Measurements from ENCODE around the gene FAM209B. TPM values are rescaled to one million over a fixed set of nuclear protein-coding genes. Genes with fewer than 3 reads are reported as not detected.

Gene FAM209B
- total and polyA plus RNA-seq, 7 donors, result 0.14 to 1.3 (median 0.62) TPM; not detected in 1

DNA sequence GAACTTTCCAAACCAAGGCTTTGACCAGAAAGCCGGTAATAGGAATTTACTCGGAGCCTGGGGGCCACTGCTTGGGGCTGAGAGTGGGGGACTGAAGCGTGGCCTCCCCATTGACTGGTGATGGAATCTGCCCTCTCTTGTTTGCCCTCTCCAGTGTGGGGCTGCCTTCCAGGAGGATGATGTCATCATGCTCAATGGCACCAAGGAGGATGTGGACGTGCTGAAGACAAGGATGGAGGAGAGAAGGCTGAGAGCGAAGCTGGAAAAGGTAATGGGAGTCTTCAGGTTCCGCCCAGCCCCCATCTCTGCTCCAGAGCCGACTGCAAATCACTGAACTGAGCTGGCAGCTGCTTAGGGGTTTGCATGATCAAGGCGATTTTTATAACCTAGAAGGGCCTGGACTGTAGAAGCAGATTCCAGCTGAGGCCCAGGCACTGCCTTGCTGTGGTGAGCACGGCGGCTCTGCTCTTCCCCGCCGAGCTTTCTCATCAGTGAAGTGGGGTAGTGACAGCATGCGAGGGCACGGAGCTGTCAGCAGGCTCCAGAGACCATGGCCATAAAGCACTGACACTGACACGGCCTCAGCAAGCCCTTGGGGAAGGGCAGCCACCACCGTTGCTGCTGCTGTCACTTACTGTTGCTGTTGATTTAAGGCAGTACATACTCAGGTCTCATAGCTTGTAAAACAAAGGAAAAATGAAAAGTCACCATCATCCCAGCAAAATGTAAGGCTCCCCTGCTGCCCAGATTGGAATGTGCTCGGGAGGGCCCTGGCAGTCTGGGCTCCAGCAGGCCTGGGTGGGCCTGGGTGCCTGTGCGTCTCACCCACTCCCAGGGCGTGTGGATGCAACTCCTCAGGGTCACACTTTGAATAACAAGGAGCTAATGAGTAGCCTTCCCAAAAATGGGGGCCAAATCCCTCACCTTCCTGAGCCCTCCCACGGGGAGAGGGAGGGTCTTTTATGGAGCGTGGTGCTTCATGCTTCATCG, 19.6 kb upstream of the FAM209B start:
- TF ChIP-seq, protein P1, sequence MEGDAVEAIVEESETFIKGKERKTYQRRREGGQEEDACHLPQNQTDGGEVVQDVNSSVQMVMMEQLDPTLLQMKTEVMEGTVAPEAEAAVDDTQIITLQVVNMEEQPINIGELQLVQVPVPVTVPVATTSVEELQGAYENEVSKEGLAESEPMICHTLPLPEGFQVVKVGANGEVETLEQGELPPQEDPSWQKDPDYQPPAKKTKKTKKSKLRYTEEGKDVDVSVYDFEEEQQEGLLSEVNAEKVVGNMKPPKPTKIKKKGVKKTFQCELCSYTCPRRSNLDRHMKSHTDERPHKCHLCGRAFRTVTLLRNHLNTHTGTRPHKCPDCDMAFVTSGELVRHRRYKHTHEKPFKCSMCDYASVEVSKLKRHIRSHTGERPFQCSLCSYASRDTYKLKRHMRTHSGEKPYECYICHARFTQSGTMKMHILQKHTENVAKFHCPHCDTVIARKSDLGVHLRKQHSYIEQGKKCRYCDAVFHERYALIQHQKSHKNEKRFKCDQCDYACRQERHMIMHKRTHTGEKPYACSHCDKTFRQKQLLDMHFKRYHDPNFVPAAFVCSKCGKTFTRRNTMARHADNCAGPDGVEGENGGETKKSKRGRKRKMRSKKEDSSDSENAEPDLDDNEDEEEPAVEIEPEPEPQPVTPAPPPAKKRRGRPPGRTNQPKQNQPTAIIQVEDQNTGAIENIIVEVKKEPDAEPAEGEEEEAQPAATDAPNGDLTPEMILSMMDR (IDR thresholded peaks at IDR 0.05), result no peak
- ATAC-seq (no peak), DNase-seq (no peak)
- no peak overlapping the region for H3K27ac ChIP-seq
- H3K4me3 ChIP-seq, result no peak overlapping the region
- WGBS, 3 donors, result 74 to 80% (median 77%) methylated on average over 22 of the region's 22 CpGs
- no peaks in the 10 kb centered on the region for H3K9me3 ChIP-seq
- H3K36me3 ChIP-seq (ENCODE audit: insufficient read depth in 1 of 2, low read depth in 1 of 2), result peaks cover 7 to 60% of the 10 kb centered on the region in 2 donors
- no peaks in the 10 kb centered on the region for H3K4me1 ChIP-seq
- intact Hi-C loops (cut with DNase I), result no loop called here
- H3K27me3 ChIP-seq (ENCODE audit: insufficient read depth in 3 of 3, low read length in 2 of 3), result no peaks in the 10 kb centered on the region

DNA sequence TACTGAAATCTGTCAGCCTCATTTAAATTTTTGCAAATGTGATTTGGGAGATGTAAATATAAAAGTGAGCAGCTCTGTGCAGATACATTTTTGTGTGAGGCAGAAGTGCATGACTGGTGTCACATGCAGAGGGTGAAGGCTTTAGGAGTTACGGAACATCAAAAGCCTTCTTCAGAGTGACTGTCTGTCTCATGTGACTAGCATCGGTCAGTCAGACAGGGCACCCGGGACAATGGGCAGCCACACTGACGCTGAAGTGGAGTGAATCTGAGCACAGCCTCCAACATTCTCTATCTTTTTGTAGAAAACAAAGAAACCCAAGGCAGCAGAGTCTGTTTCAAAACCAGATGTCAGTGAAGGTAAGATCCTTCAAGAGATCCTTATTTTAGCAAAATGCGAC, 16.4 kb upstream of the FAM209B start:
- 80 to 83% (median 83%) methylated on average over 5 of the region's 5 CpGs for WGBS, 3 donors
- H3K36me3 ChIP-seq (ENCODE audit: insufficient read depth in 1 of 2, low read depth in 1 of 2), result peaks cover 16 to 83% of the 10 kb centered on the region in 2 donors
- ATAC-seq, result no peak
- H3K27ac ChIP-seq, result no peak overlapping the region
- no peaks in the 10 kb centered on the region for H3K27me3 ChIP-seq (ENCODE audit: insufficient read depth in 3 of 3, low read length in 2 of 3)
- H3K4me3 ChIP-seq, result no peak overlapping the region
- TF ChIP-seq, protein P1 (IDR thresholded peaks at IDR 0.05), result no peak
- no peaks in the 10 kb centered on the region for H3K4me1 ChIP-seq
- no peak for DNase-seq
- peaks cover 2% of the 10 kb centered on the region for H3K9me3 ChIP-seq
- intact Hi-C loops (cut with DNase I), result no loop called here

DNA sequence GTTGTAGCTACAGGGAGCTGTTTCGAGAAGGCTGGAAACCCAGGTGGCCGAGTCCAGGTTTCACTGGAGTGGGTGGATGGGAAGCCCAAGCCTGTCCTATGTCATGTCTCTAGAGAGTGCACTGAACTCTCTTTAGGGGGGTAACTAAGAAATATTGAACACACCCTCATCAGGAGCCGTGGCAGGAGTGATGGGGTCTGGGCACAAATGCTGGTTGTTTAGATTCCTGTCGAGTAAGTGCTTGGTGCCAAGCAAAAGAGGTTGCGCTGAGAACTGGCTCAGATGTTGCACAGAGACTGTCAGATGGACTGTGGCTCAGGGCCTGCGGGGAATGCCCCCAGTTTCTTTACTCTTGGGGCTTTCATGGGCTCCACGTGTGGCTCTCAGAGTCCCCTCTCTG, 15.8 kb upstream of the FAM209B start:
- Histone ChIP-seq H3K27me3 (ENCODE audit: insufficient read depth in 3 of 3, low read length in 2 of 3) (peaks cover 0 to 1% (median 0%) of the 10 kb centered on the region in 3 donors), H3K27ac (no peak overlapping the region), H3K36me3 (ENCODE audit: insufficient read depth in 1 of 2, low read depth in 1 of 2) (peaks cover 16 to 83% of the 10 kb centered on the region in 2 donors), H3K9me3 (peaks cover 2% of the 10 kb centered on the region), H3K4me3 (no peak overlapping the region), H3K4me1 (no peaks in the 10 kb centered on the region)
- ATAC-seq (no peak), DNase-seq (no peak)
- intact Hi-C loops (cut with DNase I), result no loop called here
- TF ChIP-seq, protein P1 (IDR thresholded peaks at IDR 0.05), result no peak
- 91 to 94% (median 93%) methylated on average over 7 of the region's 7 CpGs for WGBS, 3 donors

DNA sequence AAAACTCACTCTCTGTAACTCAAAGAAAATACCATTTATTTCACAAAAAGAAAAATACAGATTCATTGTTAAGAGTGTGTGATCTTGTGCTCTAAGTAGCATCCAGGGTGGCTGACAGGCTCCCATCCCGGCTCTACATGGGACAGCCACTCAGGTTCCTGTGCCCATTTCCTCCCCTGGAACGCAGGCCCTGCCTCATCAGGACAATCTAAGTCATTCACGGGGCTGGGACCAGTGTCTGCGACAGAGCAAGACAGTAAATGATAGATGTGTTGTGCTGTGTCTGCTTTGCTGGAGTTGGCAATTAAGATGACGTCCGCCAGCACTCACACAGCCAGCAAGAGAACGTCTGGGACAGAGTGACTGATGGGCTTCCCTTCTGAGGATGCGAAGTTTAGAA, 15.4 kb upstream of the FAM209B start:
- no peaks in the 10 kb centered on the region for H3K4me1 ChIP-seq
- no peak for ATAC-seq
- H3K36me3 ChIP-seq (ENCODE audit: insufficient read depth in 1 of 2, low read depth in 1 of 2), result peaks cover 16 to 79% of the 10 kb centered on the region in 2 donors
- intact Hi-C loops (cut with DNase I), result no loop called here
- H3K27ac ChIP-seq, result no peak overlapping the region
- no peak overlapping the region for H3K4me3 ChIP-seq
- no peak for DNase-seq
- peaks cover 0 to 2% (median 0%) of the 10 kb centered on the region in 3 donors for H3K27me3 ChIP-seq (ENCODE audit: insufficient read depth in 3 of 3, low read length in 2 of 3)
- TF ChIP-seq, protein P1 (IDR thresholded peaks at IDR 0.05), result no peak
- H3K9me3 ChIP-seq, result peaks cover 2% of the 10 kb centered on the region
- 89 to 95% (median 89%) methylated on average over 8 of the region's 8 CpGs for WGBS, 3 donors

Measured in psoas muscle (tissue), 8 donors.